SK-N-SH treated with all-trans-retinoic acid at 6 μM for 48 hours (cell line): ENCODE results near the gene ZNF320.

Experiments
- ATAC-seq: fragments of 200-7000 bp; cut with Tn5 transposase; 3 replicates; pipeline ENCODE4 v1.9.1; 2020; ENCODE audit warnings: mild to moderate bottlenecking, moderate library complexity
- ARNTL ChIP-seq: fragments of 450-650 bp; formaldehyde crosslinking; IDR thresholded peaks from 2 replicates; pipeline ENCODE4 v1.5.0; 2020; ENCODE audit warnings: low read depth, mild to moderate bottlenecking, moderate library complexity, borderline replicate concordance
- BACH2 ChIP-seq: fragments of 250-450 bp; sonication (Bioruptor Pico); IDR thresholded peaks from 2 replicates; pipeline ENCODE4 v1.9.0; 2021; ENCODE audit warnings: mild to moderate bottlenecking, borderline replicate concordance
- CREB5 ChIP-seq: fragments of 250-450 bp; sonication (Bioruptor Pico); IDR thresholded peaks from 2 replicates; pipeline ENCODE4 v1.5.1; 2020; ENCODE audit warnings: low read depth, mild to moderate bottlenecking, moderate library complexity
- CSDC2 ChIP-seq: fragments of 250-450 bp; sonication (Bioruptor Pico); IDR thresholded peaks from 2 replicates; pipeline ENCODE4 v1.5.0; 2020; ENCODE audit warnings: mild to moderate bottlenecking, moderate library complexity
- CSRNP3 ChIP-seq: fragments of 250-450 bp; sonication (Bioruptor Pico); IDR thresholded peaks from 2 replicates; pipeline ENCODE4 v1.5.1; 2021; ENCODE audit warnings: mild to moderate bottlenecking, moderate library complexity
- ESRRG ChIP-seq: fragments of 250-450 bp; sonication (Bioruptor Pico); IDR thresholded peaks from 2 replicates; pipeline ENCODE4 v1.6.1; 2021; ENCODE audit warnings: mild to moderate bottlenecking
- GLIS3 ChIP-seq: fragments of 250-450 bp; sonication (Bioruptor Pico); IDR thresholded peaks from 2 replicates; pipeline ENCODE4 v1.5.0; 2020; ENCODE audit warnings: mild to moderate bottlenecking, moderate library complexity
- ISL1 ChIP-seq: fragments of 250-450 bp; sonication (Bioruptor Pico); IDR thresholded peaks from 2 replicates; pipeline ENCODE4 v2.1.2; 2022; ENCODE audit warnings: mild to moderate bottlenecking, moderate library complexity
- OSR1 ChIP-seq: fragments of 250-450 bp; sonication (Bioruptor Pico); IDR thresholded peaks from 2 replicates; pipeline ENCODE4 v1.8.0; 2022; ENCODE audit warnings: moderate library complexity, mild to moderate bottlenecking, inconsistent platforms
- PATZ1 ChIP-seq: fragments of 250-450 bp; sonication (Bioruptor Pico); IDR thresholded peaks from 2 replicates; pipeline ENCODE4 v1.8.0; 2020; ENCODE audit warnings: mild to moderate bottlenecking, moderate library complexity, borderline replicate concordance
- POU6F1 ChIP-seq: fragments of 250-450 bp; sonication (Bioruptor Pico); IDR thresholded peaks from 2 replicates; pipeline ENCODE4 v1.8.0; 2021; ENCODE audit warnings: low read depth, mild to moderate bottlenecking, moderate library complexity, borderline replicate concordance
- PPARA ChIP-seq: fragments of 250-450 bp; sonication (Bioruptor Pico); IDR thresholded peaks from 2 replicates; pipeline ENCODE4 v1.5.0; 2020; ENCODE audit warnings: mild to moderate bottlenecking, borderline replicate concordance
- RARB ChIP-seq: fragments of 250-450 bp; sonication (Bioruptor Pico); IDR thresholded peaks from 2 replicates; pipeline ENCODE4 v1.8.0; 2021; ENCODE audit warnings: mild to moderate bottlenecking, moderate library complexity
- SNAI2 ChIP-seq: fragments of 250-450 bp; sonication (Bioruptor Pico); IDR thresholded peaks from 2 replicates; pipeline ENCODE4 v1.5.0; 2020; ENCODE audit warnings: mild to moderate bottlenecking, moderate library complexity
- TCF4 ChIP-seq: fragments of 250-450 bp; sonication (Bioruptor Pico); IDR thresholded peaks from 2 replicates; pipeline ENCODE4 v1.8.0; 2021; ENCODE audit warnings: mild to moderate bottlenecking, moderate library complexity, borderline replicate concordance
- TOX ChIP-seq: fragments of 250-450 bp; sonication (Bioruptor Pico); IDR thresholded peaks from 2 replicates; pipeline ENCODE4 v1.8.0; 2021; ENCODE audit warnings: mild to moderate bottlenecking, moderate library complexity, borderline replicate concordance
- TSHZ2 ChIP-seq: fragments of 250-450 bp; sonication (Bioruptor Pico); IDR thresholded peaks from 2 replicates; pipeline ENCODE4 v1.5.0; 2020; ENCODE audit warnings: mild to moderate bottlenecking, moderate library complexity
- ZC3H10 ChIP-seq: fragments of 250-450 bp; sonication (Bioruptor Pico); IDR thresholded peaks from 2 replicates; pipeline ENCODE4 v1.5.1; 2021; ENCODE audit warnings: mild to moderate bottlenecking, moderate library complexity
- ZFP3 ChIP-seq: fragments of 250-450 bp; sonication (Bioruptor Pico); IDR thresholded peaks from 2 replicates; pipeline ENCODE4 v1.5.0; 2020; ENCODE audit warnings: mild to moderate bottlenecking, moderate library complexity
- ZFP30 ChIP-seq: fragments of 450-650 bp; formaldehyde crosslinking; IDR thresholded peaks from 2 replicates; pipeline ENCODE4 v1.5.0; 2022; ENCODE audit warnings: mild to moderate bottlenecking, moderate library complexity
- ZNF565 ChIP-seq: fragments of 450-650 bp; formaldehyde crosslinking; conservative IDR thresholded peaks from 2 replicates; pipeline ENCODE4 v1.5.0; 2020; ENCODE audit warnings: low read depth, mild to moderate bottlenecking, moderate library complexity
- ZNF70 ChIP-seq: fragments of 450-650 bp; formaldehyde crosslinking; IDR thresholded peaks from 2 replicates; pipeline ENCODE4 v1.5.0; 2020; ENCODE audit warnings: mild to moderate bottlenecking, moderate library complexity
- ZNF8 ChIP-seq: fragments of 450-650 bp; formaldehyde crosslinking; IDR thresholded peaks from 2 replicates; pipeline ENCODE4 v1.5.0; 2020; ENCODE audit warnings: mild to moderate bottlenecking, moderate library complexity

The ZNF320 gene

GRCh38 chr19:52891336-52891735, 6.1 kb downstream of the ZNF320 start:
- TF ChIP-seq PATZ1 (CRISPR knock-in tag) (no peak), CREB5 (CRISPR knock-in tag) (no peak), POU6F1 (CRISPR knock-in tag) (no peak), RARB (CRISPR knock-in tag) (no peak), TSHZ2 (CRISPR knock-in tag) (no peak), ARNTL (CRISPR knock-in tag) (no peak), ZNF565 (CRISPR knock-in tag) (no peak), SNAI2 (no peak), ZNF70 (CRISPR knock-in tag) (no peak), TCF4 (CRISPR knock-in tag) (no peak), CSDC2 (no peak), OSR1 (CRISPR knock-in tag) (no peak), TOX (CRISPR knock-in tag) (no peak), BACH2 (CRISPR knock-in tag) (no peak), GLIS3 (no peak)
- TF ChIP-seq, all 23 proteins: peak for 0
- no peak for ATAC-seq

GRCh38 chr19:52889931-52890330, 7.5 kb downstream of the ZNF320 start:
- no peak for TF ChIP-seq ZNF8 (CRISPR knock-in tag)
- no peak for TF ChIP-seq ARNTL (CRISPR knock-in tag)
- TF ChIP-seq ZNF565 (CRISPR knock-in tag): no peak
- TF ChIP-seq CREB5 (CRISPR knock-in tag): no peak
- no peak for TF ChIP-seq OSR1 (CRISPR knock-in tag)
- TF ChIP-seq BACH2 (CRISPR knock-in tag): no peak
- no peak for TF ChIP-seq CSRNP3
- no peak for TF ChIP-seq TCF4 (CRISPR knock-in tag)
- no peak for TF ChIP-seq ESRRG
- TF ChIP-seq PPARA (CRISPR knock-in tag): no peak
- TF ChIP-seq SNAI2: no peak
- ATAC-seq: no peak

- no peak for ATAC-seq
- TF ChIP-seq OSR1 (CRISPR knock-in tag): no peak
- TF ChIP-seq ISL1: no peak
- TF ChIP-seq ZFP30 (CRISPR knock-in tag): no peak
- no peak for TF ChIP-seq ZFP3
- TF ChIP-seq RARB (CRISPR knock-in tag): no peak
- TF ChIP-seq GLIS3: no peak
- TF ChIP-seq PPARA (CRISPR knock-in tag): no peak
- no peak for TF ChIP-seq CSRNP3
- no peak for TF ChIP-seq ZC3H10
- no peak for TF ChIP-seq POU6F1 (CRISPR knock-in tag)
- TF ChIP-seq ARNTL (CRISPR knock-in tag): no peak
- no peak for TF ChIP-seq CSDC2
Observed at GRCh38 chr19:52889076-52889475, 8.4 kb downstream of the ZNF320 start.
